ENCODE measurements around the gene KCNQ5. TPM values are rescaled to one million over a fixed set of nuclear protein-coding genes. Genes with fewer than 3 reads are reported as not detected.

The KCNQ5 gene
- total and polyA plus RNA-seq, 2 of the 8 experiments (the other 6 are each of a cell fraction or from before 2014, with no cell fraction given), result 0.83 to 1.2 TPM

- Histone ChIP-seq H3K14ac (ENCODE audit: insufficient read length) (no peak overlapping the region), H2BK120ac (replicated peaks; ENCODE audit: low read depth, low read length) (no peak overlapping the region), H3K23me2 (ENCODE audit: low read depth, low read length) (no peaks in the 10 kb centered on the region), H3K23ac (ENCODE audit: insufficient read length) (no peak overlapping the region), H3K4me2 (ENCODE audit: insufficient read depth in 1 of 2, low read depth in 2 of 2, low read length in 2 of 2) (no peak overlapping the region), H4K5ac (ENCODE audit: insufficient read length, low read depth, low read length) (no peak overlapping the region), H4K91ac (replicated peaks; ENCODE audit: insufficient read length, low read length) (no peak overlapping the region), H3K4ac (replicated peaks; ENCODE audit: insufficient read length, low read depth, low read length) (no peak overlapping the region), H2AK5ac (ENCODE audit: low read depth, low read length) (no peak overlapping the region), H3K4me3 (ENCODE audit: extremely low read depth in 1 of 4, insufficient read depth in 2 of 4, low read depth in 3 of 4, low read length in 4 of 4) (no peak overlapping the region), H2BK12ac (ENCODE audit: low read depth, low read length) (no peak overlapping the region), H2BK20ac (ENCODE audit: low read length) (no peak overlapping the region), H3K36me3 (ENCODE audit: control insufficient read depth in 2 of 4, insufficient read depth in 4 of 4, low read length in 3 of 4) (no peaks in the 10 kb centered on the region), H4K20me1 (replicated peaks in 1 of 2; ENCODE audit: control insufficient read depth in 1 of 2, insufficient read depth in 2 of 2, low read length in 2 of 2) (no peaks in the 10 kb centered on the region), H2BK15ac (ENCODE audit: low read length) (no peak overlapping the region), H3K18ac (ENCODE audit: extremely low read depth, low read length) (no peak overlapping the region), H3K4me1 (replicated peaks in 1 of 4; ENCODE audit: control insufficient read depth in 3 of 4, insufficient read depth in 4 of 4, low read length in 3 of 4) (peaks cover 0 to 3% (median 0%) of the 10 kb centered on the region in 4 experiments; a peak in 1 of 7 replicates), H2BK5ac (ENCODE audit: low read depth, low read length) (no peak overlapping the region), H3K9ac (replicated peaks in 1 of 4; ENCODE audit: extremely low read depth in 1 of 4, low read depth in 3 of 4, low read length in 3 of 4) (no peak overlapping the region; a peak in 1 of 7 replicates), H2AFZ (ENCODE audit: low read length) (no peak overlapping the region), H3K27ac (ENCODE audit: low read depth, low read length) (no peak overlapping the region), H3K79me1 (ENCODE audit: low read depth, low read length) (no peaks in the 10 kb centered on the region), H3K9me3 (ENCODE audit: insufficient read depth in 2 of 2, low read depth in 1 of 2, low read length in 1 of 2) (no peaks in the 10 kb centered on the region), H3K79me2 (ENCODE audit: control insufficient read depth in 1 of 2, insufficient read depth in 2 of 2, low read length in 2 of 2) (no peaks in the 10 kb centered on the region), H3K56ac (replicated peaks; ENCODE audit: insufficient read length, low read depth, low read length) (no peak overlapping the region), H4K8ac (ENCODE audit: extremely low read depth, insufficient read depth, low read length) (no peak overlapping the region), H3K27me3 (replicated peaks in 1 of 4; ENCODE audit: control insufficient read depth in 3 of 4, extremely low read depth in 1 of 4, insufficient read depth in 3 of 4, low read length in 3 of 4) (no peaks in the 10 kb centered on the region)
- ChIA-PET POLR2A (ENCODE audit: partially characterized antibody) (no interaction called here), CTCF (ENCODE audit: partially characterized antibody) (interaction anchor here (1.0 to 1.7 kb wide), 2 partner anchors 13 to 91 kb away, joined by 3 to 5 read pairs; no protein-coding TSS in a partner anchor)
- DNase-seq (ENCODE audit: low read depth in 1 of 2, low spot score in 2 of 2) (no peak), FAIRE-seq (peak; percentile 52)
- 92% methylated on average over 4 of the region's 4 CpGs; no CpG with 5 or more reads in 1 of the 2 experiments for WGBS, 2 experiments (ENCODE audit: extremely low coverage in 1 of 2, insufficient coverage in 1 of 2, insufficient read length in 1 of 2, insufficient replicate concordance in 2 of 2, low coverage in 1 of 2, low lambda C conversion rate in 2 of 2, missing lambda C conversion rate in 1 of 2)
- TF ChIP-seq BCL11A (IDR thresholded peaks at IDR 0.05; ENCODE audit: low read depth in 2 of 2, low read length in 2 of 2) (no peak), TCF12 (IDR thresholded peaks at IDR 0.05; ENCODE audit: low read depth, low read length) (no peak), SP4 (IDR thresholded peaks at IDR 0.05; ENCODE audit: low read length) (no peak), ZNF274 (IDR thresholded peaks at IDR 0.05; ENCODE audit: borderline replicate concordance, extremely low read depth, low read length) (no peak), SIX5 (IDR thresholded peaks at IDR 0.05; ENCODE audit: low read depth, low read length) (no peak), RNF2 (IDR thresholded peaks at IDR 0.05; ENCODE audit: borderline replicate concordance, low read depth, low read length, missing control alignments, poor library complexity, severe bottlenecking) (no peak), GABPA (IDR thresholded peaks at IDR 0.05; ENCODE audit: borderline replicate concordance, insufficient read depth, low read length) (no peak), CTBP2 (IDR thresholded peaks at IDR 0.05; ENCODE audit: borderline replicate concordance, insufficient read depth, insufficient read length, low read length) (no peak), KDM1A (IDR thresholded peaks at IDR 0.05; ENCODE audit: borderline replicate concordance, low read length) (no peak)
These were observed 499.6 kb downstream of the KCNQ5 start for GRCh38 chr6:73121421-73121993.

All from H1 (cell line).